ENCODE measurements around the gene CHMP1A. TPM values are rescaled to one million over a fixed set of nuclear protein-coding genes. Genes with fewer than 3 reads are reported as not detected.

CHMP1A gene
- total RNA-seq, 1 experiment from 2014 or later: 151 TPM

DNA sequence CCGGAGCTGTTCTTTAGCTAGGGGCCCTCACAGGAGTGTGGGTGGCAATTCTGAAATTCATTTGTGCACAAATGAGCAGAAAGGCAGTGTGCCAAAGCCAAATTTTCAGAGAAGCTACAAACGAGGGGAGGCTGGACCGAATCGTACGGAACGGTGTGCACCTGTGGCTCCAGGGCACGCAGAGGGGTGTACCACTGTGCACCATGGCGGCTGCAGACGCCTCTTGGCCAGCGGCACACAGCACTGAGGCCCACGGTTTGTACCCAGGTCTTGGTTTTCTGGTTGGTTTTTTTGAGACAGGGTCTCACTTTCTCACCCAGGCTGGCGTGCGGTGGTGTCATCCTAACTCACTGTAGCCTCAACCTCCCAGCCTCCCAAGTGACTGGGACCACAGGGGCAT is 14.9 kb downstream of the CHMP1A start:
- CTCF ChIA-PET: no interaction called here
- H4K20me1 ChIP-seq (ENCODE audit: insufficient read depth): peaks cover 6% of the 10 kb centered on the region; the same call in 1 of the 2 replicates

DNA sequence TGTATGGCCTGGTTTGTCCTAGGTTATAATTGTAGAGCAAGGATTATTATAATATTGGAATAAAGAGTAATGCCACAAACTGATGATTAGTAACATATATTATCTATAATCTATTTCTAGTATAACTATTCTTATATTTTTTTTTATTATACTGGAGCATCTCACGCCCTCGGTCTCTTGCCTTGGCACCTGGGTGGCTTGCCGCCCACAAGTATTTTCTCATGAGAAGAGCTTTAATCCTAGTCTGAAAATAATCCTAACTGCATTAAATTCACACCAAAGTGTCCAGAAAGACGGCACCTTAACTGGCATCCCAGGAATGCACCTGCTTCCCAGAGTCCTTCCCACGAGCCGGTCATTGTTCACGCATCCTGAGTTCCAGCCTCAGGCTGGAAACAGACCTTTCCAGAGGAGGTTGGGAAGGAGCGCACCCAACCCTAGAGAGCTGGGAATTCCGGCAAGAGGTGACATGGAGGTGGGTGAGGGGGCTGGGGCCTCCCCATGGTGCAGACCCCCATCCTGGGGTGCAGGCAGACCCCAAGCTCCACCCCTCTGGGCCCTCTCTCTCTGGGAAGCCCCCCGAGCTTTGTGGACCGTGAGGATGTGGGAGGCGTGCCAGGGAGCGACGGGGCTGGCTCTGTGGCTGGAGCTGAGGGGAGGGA is 15.9 kb downstream of the CHMP1A start:
- POLR2A ChIA-PET (ENCODE audit: unreplicated experiment): interaction anchor here (0.6 kb wide), 1 partner anchor 120 kb away, joined by 3 read pairs; no protein-coding TSS in a partner anchor
- no peaks in the 10 kb centered on the region for H3K9me2 ChIP-seq (ENCODE audit: insufficient read depth)
- H3K79me2 ChIP-seq (ENCODE audit: low read depth): no peaks in the 10 kb centered on the region
- H3K4me2 ChIP-seq: no peak overlapping the region
- H3K4me3 ChIP-seq: no peak overlapping the region
- CTCF ChIA-PET: interaction anchor here (0.6 to 0.7 kb wide), 2 partner anchors 76 to 128 kb away, joined by 5 read pairs; no protein-coding TSS in a partner anchor
- H3F3A ChIP-seq (ENCODE audit: insufficient read depth, low read depth): no peaks in the 10 kb centered on the region; the same call in 1 of the 2 replicates
- no peaks in the 10 kb centered on the region for H3K36me3 ChIP-seq (ENCODE audit: low read depth)
- TF ChIP-seq, protein P1, sequence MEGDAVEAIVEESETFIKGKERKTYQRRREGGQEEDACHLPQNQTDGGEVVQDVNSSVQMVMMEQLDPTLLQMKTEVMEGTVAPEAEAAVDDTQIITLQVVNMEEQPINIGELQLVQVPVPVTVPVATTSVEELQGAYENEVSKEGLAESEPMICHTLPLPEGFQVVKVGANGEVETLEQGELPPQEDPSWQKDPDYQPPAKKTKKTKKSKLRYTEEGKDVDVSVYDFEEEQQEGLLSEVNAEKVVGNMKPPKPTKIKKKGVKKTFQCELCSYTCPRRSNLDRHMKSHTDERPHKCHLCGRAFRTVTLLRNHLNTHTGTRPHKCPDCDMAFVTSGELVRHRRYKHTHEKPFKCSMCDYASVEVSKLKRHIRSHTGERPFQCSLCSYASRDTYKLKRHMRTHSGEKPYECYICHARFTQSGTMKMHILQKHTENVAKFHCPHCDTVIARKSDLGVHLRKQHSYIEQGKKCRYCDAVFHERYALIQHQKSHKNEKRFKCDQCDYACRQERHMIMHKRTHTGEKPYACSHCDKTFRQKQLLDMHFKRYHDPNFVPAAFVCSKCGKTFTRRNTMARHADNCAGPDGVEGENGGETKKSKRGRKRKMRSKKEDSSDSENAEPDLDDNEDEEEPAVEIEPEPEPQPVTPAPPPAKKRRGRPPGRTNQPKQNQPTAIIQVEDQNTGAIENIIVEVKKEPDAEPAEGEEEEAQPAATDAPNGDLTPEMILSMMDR (conservative IDR thresholded peaks at IDR 0.05): no peak
- TF ChIP-seq EZH2 (IDR thresholded peaks at IDR 0.05; ENCODE audit: low read depth): no peak
- H3K4me1 ChIP-seq (replicated peaks; ENCODE audit: insufficient read depth): no peaks in the 10 kb centered on the region
- H3K9me3 ChIP-seq (ENCODE audit: insufficient read depth, low read depth): no peaks in the 10 kb centered on the region
- BruUV-seq (replicated peaks): no TSS peak
- H3K27me3 ChIP-seq (ENCODE audit: insufficient read depth, low read depth): no peaks in the 10 kb centered on the region
- no peak for DNase-seq
- no peak overlapping the region for H3K27ac ChIP-seq
- intact Hi-C loops (cut with micrococcal nuclease; ENCODE audit: unreplicated experiment): loop anchor here (1.0 kb wide), 1 partner anchor 67 kb away; no protein-coding TSS in a partner anchor
- H4K20me1 ChIP-seq (ENCODE audit: insufficient read depth): peaks cover 4% of the 10 kb centered on the region; the same call in 1 of the 2 replicates
- H2AFZ ChIP-seq: no peak overlapping the region

More for the DNA sequence above, 14.9 kb downstream of the CHMP1A start:
- Histone ChIP-seq H3K27me3 (ENCODE audit: insufficient read depth, low read depth) (no peaks in the 10 kb centered on the region), H3K9me2 (ENCODE audit: insufficient read depth) (no peaks in the 10 kb centered on the region), H3K79me2 (ENCODE audit: low read depth) (no peaks in the 10 kb centered on the region), H3F3A (ENCODE audit: insufficient read depth, low read depth) (no peaks in the 10 kb centered on the region; the same call in 1 of the 2 replicates), H3K27ac (no peak overlapping the region), H3K36me3 (ENCODE audit: low read depth) (0 out of 2 replicates have a peak, but pooled peaks cover 4% of the 10 kb centered on the region), H3K9me3 (ENCODE audit: insufficient read depth, low read depth) (no peaks in the 10 kb centered on the region), H3K4me2 (no peak overlapping the region), H2AFZ (no peak overlapping the region), H3K4me3 (no peak overlapping the region), H3K4me1 (replicated peaks; ENCODE audit: insufficient read depth) (no peaks in the 10 kb centered on the region)
- no TSS peak for BruUV-seq (replicated peaks)
- intact Hi-C loops (cut with micrococcal nuclease; ENCODE audit: unreplicated experiment): no loop called here
- TF ChIP-seq EZH2 (IDR thresholded peaks at IDR 0.05; ENCODE audit: low read depth): no peak
- TF ChIP-seq, protein P1 (conservative IDR thresholded peaks at IDR 0.05): no peak
- POLR2A ChIA-PET (ENCODE audit: unreplicated experiment): interaction anchor here (0.6 kb wide), 1 partner anchor 145 kb away, joined by 3 read pairs; no protein-coding TSS in a partner anchor
- no peak for DNase-seq

DNA sequence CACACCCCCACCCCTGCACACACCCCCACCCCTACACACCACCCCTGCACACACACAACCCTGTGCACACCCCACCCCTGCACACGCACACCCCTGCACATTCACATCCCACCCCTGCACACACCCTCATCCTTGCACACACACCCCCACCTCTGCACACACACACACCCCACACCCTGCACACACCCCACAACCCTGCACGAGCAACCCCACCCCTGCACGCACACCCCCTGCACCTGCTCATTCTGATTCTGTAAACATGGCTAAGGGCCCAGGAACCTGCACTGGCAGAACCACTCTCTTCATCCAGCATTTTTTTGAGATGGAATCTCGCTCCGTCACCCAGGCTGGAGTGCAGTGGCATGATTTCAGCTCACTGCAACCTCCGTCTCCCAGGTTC is 18.1 kb downstream of the CHMP1A start:
- DNase-seq: no peak
- ChIA-PET CTCF (no interaction called here), POLR2A (ENCODE audit: unreplicated experiment) (no interaction called here)
- Histone ChIP-seq H3K27ac (no peak overlapping the region), H3K9me3 (ENCODE audit: insufficient read depth, low read depth) (no peaks in the 10 kb centered on the region), H3K4me3 (no peak overlapping the region), H3K36me3 (ENCODE audit: low read depth) (no peaks in the 10 kb centered on the region), H2AFZ (no peak overlapping the region), H3F3A (ENCODE audit: insufficient read depth, low read depth) (no peaks in the 10 kb centered on the region), H3K27me3 (ENCODE audit: insufficient read depth, low read depth) (no peaks in the 10 kb centered on the region), H3K79me2 (ENCODE audit: low read depth) (no peaks in the 10 kb centered on the region), H4K20me1 (ENCODE audit: insufficient read depth) (peaks cover 4% of the 10 kb centered on the region; the same call in 1 of the 2 replicates), H3K4me2 (no peak overlapping the region), H3K9me2 (ENCODE audit: insufficient read depth) (no peaks in the 10 kb centered on the region), H3K4me1 (replicated peaks; ENCODE audit: insufficient read depth) (no peaks in the 10 kb centered on the region)
- BruUV-seq (replicated peaks): no TSS peak
- intact Hi-C loops (cut with micrococcal nuclease; ENCODE audit: unreplicated experiment): no loop called here
- no peak for TF ChIP-seq EZH2 (IDR thresholded peaks at IDR 0.05; ENCODE audit: low read depth)
